ENCODE data around the gene AKAP11. TPM values are rescaled to one million over a fixed set of nuclear protein-coding genes. Genes with fewer than 3 reads are reported as not detected.

The AKAP11 gene
- total RNA-seq, 3 donors from 2014 or later = 32.0 to 39.5 (median 38.0) TPM

DNA sequence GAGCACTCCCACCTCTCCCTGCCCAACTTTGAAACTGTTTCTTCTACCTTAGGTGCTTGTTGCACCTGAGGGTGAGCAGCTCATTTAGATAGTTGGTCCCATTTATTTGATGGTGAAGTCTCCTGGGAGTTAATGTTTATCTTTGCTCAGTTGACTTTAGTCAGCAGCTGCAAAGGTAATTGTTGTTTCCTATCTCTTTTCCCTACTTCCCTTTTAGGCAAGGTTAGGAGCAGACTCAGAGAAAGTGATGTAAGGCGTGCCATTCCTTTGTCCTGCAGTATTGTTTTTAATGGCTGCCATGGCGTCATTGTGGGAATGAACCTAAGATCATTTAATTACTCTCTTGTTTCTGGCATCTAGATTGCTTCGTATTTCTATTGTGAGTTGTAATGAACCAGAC is 11.6 kb downstream of the AKAP11 start:
- DNase-seq (ENCODE audit: low spot score in 2 of 2) = no peak
- no peak overlapping the region for H3K4me3 ChIP-seq
- no peak overlapping the region for H3K27ac ChIP-seq
- no peaks in the 10 kb centered on the region for H3K27me3 ChIP-seq
- H3K9me3 ChIP-seq = no peaks in the 10 kb centered on the region
- H3K36me3 ChIP-seq = no peaks in the 10 kb centered on the region
- intact Hi-C loops (cut with DNase I; ENCODE audit: low total_unique reads) = no loop called here
- TF ChIP-seq, protein P1, sequence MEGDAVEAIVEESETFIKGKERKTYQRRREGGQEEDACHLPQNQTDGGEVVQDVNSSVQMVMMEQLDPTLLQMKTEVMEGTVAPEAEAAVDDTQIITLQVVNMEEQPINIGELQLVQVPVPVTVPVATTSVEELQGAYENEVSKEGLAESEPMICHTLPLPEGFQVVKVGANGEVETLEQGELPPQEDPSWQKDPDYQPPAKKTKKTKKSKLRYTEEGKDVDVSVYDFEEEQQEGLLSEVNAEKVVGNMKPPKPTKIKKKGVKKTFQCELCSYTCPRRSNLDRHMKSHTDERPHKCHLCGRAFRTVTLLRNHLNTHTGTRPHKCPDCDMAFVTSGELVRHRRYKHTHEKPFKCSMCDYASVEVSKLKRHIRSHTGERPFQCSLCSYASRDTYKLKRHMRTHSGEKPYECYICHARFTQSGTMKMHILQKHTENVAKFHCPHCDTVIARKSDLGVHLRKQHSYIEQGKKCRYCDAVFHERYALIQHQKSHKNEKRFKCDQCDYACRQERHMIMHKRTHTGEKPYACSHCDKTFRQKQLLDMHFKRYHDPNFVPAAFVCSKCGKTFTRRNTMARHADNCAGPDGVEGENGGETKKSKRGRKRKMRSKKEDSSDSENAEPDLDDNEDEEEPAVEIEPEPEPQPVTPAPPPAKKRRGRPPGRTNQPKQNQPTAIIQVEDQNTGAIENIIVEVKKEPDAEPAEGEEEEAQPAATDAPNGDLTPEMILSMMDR (IDR thresholded peaks at IDR 0.05) = no peak
- no peak for TF ChIP-seq POLR2A (IDR thresholded peaks at IDR 0.05)
- no peak for TF ChIP-seq POLR2AphosphoS5 (IDR thresholded peaks at IDR 0.05)
- H3K4me1 ChIP-seq = no peaks in the 10 kb centered on the region

DNA sequence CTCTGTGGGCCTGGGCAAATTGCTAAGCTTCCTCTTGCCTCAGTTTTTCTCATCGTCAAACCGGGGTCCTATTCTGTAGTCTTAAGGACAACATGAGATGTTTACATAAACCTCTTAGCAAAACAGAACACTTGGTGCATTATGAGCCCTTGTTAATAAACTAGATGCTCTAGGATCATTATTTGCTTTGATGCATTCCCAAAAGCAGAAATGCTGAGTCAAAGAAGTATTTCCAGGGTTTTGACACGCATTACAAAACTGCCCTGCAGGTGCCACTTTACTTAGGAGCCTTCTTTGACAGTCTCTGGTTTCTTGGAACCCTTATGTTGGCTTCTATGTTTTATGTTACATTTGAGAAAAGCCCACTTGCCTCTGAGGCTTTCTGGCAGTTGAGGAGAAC is 12.1 kb downstream of the AKAP11 start:
- DNase-seq (ENCODE audit: low spot score in 2 of 2) = no peak
- Histone ChIP-seq H3K36me3 (no peaks in the 10 kb centered on the region), H3K27me3 (no peaks in the 10 kb centered on the region), H3K27ac (no peak overlapping the region), H3K9me3 (no peaks in the 10 kb centered on the region), H3K4me1 (no peaks in the 10 kb centered on the region), H3K4me3 (no peak overlapping the region)
- TF ChIP-seq POLR2AphosphoS5 (IDR thresholded peaks at IDR 0.05) = no peak
- intact Hi-C loops (cut with DNase I; ENCODE audit: low total_unique reads) = no loop called here

DNA sequence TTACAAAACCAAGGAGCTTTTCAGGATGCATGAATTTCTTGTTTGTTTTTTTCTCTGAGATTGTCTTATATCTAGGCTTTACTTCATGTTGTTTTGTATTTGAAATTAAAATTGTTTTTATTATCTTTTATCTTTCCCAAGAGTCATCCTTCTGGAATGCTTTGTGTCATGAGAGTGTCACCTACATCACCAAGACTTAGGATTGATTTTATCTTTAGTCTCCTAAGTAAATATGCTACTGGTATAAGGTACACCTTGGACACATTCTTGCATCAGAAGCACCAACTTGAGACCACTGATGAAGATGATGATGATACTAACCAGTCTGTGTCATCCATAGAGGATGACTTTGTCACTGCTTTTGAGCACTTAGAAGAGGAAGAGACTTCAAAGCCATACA is 26.4 kb downstream of the AKAP11 start:
- H3K36me3 ChIP-seq = peaks cover 7% of the 10 kb centered on the region
- DNase-seq (ENCODE audit: low spot score in 2 of 2) = no peak

DNA sequence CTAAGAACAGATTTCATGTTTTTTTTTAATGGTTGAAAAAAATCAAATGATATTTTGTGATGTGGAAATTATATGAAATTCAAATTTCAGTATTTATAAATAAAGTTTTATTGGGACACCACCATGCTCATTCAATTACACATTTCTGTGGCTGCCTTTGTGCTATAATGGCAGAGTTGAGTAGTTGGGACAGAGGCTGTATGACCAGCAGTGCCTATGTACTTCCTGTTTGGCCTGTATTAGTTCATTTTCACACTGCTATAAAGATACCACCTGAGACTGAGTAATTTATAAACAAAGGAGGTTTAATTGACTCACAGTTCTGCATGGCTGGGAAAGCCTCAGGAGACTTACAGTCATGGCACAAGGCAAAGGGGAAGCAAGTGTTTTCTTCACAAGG is 33.6 kb downstream of the AKAP11 start:
- TF ChIP-seq, protein P1 (IDR thresholded peaks at IDR 0.05) = no peak
- TF ChIP-seq POLR2AphosphoS5 (IDR thresholded peaks at IDR 0.05) = no peak
- TF ChIP-seq POLR2A (IDR thresholded peaks at IDR 0.05) = no peak
- H3K36me3 ChIP-seq = peaks cover 13% of the 10 kb centered on the region
- intact Hi-C loops (cut with DNase I; ENCODE audit: low total_unique reads) = no loop called here

More for the DNA sequence above, 26.4 kb downstream of the AKAP11 start:
- H3K4me1 ChIP-seq = no peaks in the 10 kb centered on the region
- TF ChIP-seq, protein P1 (IDR thresholded peaks at IDR 0.05) = no peak
- no peak for TF ChIP-seq POLR2AphosphoS5 (IDR thresholded peaks at IDR 0.05)
- no peak for TF ChIP-seq POLR2A (IDR thresholded peaks at IDR 0.05)
- no peaks in the 10 kb centered on the region for H3K27me3 ChIP-seq
- no peaks in the 10 kb centered on the region for H3K9me3 ChIP-seq
- no peak overlapping the region for H3K4me3 ChIP-seq
- no peak overlapping the region for H3K27ac ChIP-seq
- intact Hi-C loops (cut with DNase I; ENCODE audit: low total_unique reads) = no loop called here

DNA sequence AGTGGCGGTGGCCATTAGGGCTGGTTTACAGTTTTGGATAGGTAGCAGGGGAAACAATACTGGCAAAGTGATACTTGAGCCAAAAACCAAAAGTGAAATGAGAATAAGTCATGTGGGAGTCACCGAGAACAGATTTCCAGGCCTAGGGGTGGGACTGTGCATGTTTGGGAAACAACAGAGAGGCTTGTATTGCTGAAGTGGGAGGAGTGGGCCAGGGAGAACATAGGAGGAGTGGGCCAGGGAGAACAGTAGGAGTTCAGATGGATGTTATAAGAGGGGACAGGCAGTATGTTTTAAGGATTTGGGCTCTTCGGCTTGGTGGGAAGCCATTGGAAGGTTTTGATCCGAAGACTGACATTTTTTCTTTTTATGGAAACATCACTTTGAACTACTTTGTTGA is 35.5 kb downstream of the AKAP11 start:
- Histone ChIP-seq H3K36me3 (peaks cover 13% of the 10 kb centered on the region), H3K27me3 (no peaks in the 10 kb centered on the region), H3K4me3 (no peak overlapping the region), H3K27ac (no peak overlapping the region), H3K4me1 (no peaks in the 10 kb centered on the region), H3K9me3 (no peaks in the 10 kb centered on the region)
- intact Hi-C loops (cut with DNase I; ENCODE audit: low total_unique reads) = no loop called here
- TF ChIP-seq POLR2AphosphoS5 (IDR thresholded peaks at IDR 0.05) (no peak), POLR2A (IDR thresholded peaks at IDR 0.05) (no peak)
- TF ChIP-seq, protein P1 (IDR thresholded peaks at IDR 0.05) = no peak
- DNase-seq (ENCODE audit: low spot score in 2 of 2) = no peak

More for the DNA sequence above, 33.6 kb downstream of the AKAP11 start:
- Histone ChIP-seq H3K27ac (no peak overlapping the region), H3K9me3 (no peaks in the 10 kb centered on the region), H3K4me1 (no peaks in the 10 kb centered on the region), H3K27me3 (no peaks in the 10 kb centered on the region), H3K4me3 (no peak overlapping the region)
- DNase-seq (ENCODE audit: low spot score in 2 of 2) = no peak

Data from breast epithelium (tissue), 4 donors.